Stimulated activated CD8-positive, alpha-beta memory T cell treated with anti-CD3 and anti-CD28 coated beads, Interleukin-15, amount 100 ng/mL, for 48 hours (primary cell): ENCODE data around the gene CERS6.
"Not testable (repeated sequence)": the region's sequence is repeated elsewhere in the genome, so short reads cannot be mapped to it uniquely, and the experiment has no call there.

Experiments used
- DNase-seq, 2 donors: peaks; one replicate each; pipeline ENCODE4 v3.0.0-alpha.2; 2020; ENCODE audit warnings: low read depth in 2 of 2

The CERS6 gene

GRCh38 chr2:168641636-168642035 lies 185.6 kb downstream of the CERS6 start:
- DNase-seq = no peak

GRCh38 chr2:168642873-168643272 lies 186.8 kb downstream of the CERS6 start:
- no peak for DNase-seq

GRCh38 chr2:168643979-168644378 lies 187.9 kb downstream of the CERS6 start:
- DNase-seq = no peak

GRCh38 chr2:168645696-168646338 lies 189.7 kb downstream of the CERS6 start:
- DNase-seq = no peak

- DNase-seq = no peak
Measured at GRCh38 chr2:168649105-168649504, 193.0 kb downstream of the CERS6 start.

DNA sequence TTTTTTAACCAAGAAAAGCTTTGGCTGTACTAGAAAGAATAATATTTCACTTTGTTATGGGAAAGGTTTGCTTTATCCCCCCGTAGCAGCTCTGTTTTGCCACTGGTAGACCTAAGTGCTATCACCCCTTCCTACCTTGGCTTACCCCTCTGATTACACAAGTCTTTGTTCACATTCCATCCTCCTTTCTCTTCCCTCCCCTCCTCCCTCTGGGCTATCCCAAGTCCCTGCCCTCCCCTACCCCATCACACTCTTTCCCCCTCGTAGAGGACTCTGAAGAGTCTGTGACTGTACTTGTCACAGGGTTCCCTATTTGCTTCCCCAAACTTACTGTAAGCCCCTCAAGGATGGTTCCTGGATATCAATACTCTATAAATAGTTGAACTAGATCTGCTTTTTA lies 193.5 kb downstream of the CERS6 start:
- no peak for DNase-seq

DNA sequence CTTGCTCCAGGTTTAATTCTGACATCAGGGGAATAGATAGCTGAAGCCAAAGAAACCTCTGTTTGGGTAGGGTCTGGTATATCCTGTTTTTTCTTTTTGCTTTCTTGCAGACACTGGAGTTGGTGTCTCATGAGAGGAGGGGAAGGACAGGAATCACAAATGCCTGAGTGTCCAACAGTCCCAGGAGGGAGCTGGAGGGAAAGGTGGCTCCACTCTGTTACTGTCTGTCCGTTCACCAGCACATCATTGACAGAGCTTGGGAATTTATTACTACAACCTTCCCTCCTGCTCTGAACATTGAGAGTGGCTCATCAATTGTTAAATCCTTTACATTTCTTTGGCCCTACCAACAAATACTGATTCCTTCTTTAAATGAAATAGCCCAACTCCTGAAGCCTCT lies 194.1 kb downstream of the CERS6 start:
- DNase-seq = no peak

DNA sequence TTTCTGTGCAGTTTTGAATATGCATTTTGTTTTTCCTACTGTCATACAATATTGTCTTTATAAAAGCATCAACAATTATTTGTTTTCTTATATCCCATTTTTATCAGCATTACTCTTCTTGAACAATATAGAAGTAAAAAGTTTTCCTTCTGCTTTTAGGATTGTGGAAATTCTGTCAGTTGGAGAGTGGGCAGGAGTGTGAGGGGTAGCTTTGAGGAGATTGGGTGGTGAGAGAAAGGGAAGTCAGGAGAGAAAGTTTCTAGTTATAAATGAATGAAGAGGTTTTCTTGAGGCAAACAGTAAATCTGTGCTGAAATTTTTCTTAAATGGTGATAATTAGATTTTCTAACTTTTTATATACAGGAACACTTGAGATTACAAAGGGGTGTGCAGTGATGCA lies 194.7 kb downstream of the CERS6 start:
- no peak for DNase-seq

DNA sequence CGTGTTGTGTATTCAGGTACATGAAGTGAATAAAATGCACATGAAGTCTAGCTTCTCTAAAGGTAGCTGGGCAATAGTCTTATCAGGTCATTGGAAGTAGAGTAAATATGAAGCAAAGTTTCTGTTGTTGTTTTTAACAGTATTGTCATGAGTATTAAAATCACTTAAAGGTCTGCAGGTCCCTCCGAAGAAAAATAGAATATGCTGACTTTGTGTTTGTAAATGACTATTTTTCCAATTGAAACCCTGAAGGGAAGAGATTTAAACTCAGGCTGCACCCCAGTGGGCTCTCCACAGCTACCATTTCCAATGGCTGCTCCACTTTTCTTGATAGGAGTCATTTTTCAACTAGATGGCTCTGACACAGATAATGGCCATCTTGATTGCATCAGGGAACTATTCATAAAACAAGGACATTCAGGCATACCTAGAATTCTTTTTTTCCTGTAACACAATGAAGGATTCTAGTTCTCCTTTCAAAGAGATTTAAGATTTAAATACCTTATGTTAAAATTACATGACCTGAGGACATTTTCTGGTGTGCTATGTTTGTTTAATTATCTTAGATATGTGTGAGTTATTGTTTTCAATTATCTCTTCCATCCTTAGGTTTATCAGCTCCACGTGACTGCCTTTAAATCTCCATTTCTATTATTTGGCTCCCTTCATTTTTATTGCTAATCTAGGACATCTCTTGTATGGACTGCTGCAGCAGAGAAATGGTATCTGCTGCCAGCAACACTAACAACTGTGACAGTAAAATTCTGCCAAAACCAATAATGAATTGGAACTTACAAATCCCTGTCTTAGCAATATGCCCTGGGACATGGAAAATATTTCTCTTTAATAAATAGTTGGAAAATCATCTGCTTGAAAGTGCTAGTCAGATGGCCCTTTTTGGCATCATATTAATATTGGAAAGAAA lies 197.2 kb downstream of the CERS6 start:
- no peak for DNase-seq

GRCh38 chr2:168654705-168655104 lies 198.6 kb downstream of the CERS6 start:
- no peak for DNase-seq

DNA sequence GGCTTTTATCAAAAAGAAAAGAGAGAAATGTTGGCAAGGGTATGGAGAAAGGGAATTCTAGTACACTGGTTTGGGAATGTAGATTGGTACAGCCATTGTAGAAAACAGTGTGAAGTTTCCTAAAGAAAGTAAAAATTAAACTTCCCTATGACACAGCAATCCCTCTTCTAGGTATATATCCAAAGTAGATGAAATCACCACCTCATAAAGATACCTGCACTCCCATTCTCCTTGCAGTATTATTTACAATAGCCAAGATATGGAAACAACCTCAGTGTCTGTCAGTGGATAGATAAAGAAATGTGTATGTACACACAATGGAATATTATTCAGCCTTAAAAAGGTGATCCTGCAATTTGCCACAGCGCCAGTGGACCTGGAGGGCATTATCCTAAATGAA lies 199.1 kb downstream of the CERS6 start:
- DNase-seq = no peak

- not testable (repeated sequence) for DNase-seq
Measured at GRCh38 chr2:168657378-168657777, 201.3 kb downstream of the CERS6 start.

DNA sequence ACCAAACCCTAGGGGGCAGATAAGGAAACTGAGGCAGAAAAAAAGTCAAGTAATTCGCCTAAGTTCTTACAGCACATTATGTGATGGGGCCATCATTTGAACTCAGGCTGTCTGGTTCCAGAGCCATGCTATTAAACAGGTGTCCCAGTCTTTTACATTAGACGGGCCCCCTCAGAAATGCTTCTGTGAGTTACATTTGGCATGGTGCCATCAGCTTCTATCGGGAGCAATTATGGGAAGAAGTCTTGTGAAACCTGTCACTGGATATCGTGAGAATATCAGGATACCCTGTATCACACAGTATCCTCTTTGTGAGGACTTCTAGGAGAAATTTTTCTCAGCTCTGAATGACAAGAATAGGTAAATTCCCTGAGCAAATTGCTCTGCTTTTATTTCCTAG lies 202.6 kb downstream of the CERS6 start:
- no peak for DNase-seq

DNA sequence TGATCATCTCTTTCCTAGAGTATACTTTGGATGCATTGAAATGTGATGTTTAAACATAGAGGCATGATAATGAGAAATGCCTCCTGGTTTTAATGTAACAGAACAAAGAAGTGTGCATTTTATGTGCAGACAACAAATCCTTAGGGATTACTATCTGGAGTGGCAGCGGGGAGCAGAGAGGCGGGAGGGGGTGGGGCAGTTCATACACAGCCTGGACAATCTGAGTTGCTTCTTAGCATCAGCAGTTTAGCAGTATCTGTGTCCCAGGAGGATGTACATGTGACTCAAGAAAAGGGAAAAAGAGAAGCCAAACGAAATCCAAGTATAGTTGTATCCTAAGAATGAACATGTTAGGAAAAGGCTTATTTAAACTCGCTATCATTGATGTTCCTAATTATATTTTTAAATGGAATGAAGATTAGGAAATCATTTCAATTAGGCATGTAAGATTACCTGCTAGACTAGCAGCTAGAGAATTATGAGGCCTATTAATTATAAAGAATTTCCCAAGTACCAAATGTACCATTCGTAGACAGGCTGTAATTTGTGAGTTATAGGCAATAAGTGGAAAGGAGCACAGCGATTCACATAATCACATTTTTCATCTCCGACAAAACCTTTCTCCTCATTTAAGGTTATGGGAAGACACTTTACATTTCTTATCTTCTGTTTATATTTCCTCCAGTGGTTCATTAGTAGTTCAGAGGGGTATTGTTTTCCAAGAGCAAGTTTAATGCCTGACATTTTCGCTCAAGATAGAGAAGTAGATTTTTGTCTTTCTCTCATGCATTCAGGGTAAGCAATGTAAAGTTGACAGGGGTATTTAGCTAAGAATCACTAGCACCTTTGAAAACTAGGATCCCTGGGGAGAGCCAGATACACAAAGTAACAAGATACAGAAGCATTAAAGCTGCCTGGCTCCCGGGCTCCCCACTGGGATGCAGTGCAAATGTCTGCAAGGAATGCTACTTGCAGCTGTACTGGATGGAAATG lies 205.1 kb downstream of the CERS6 start:
- DNase-seq = no peak

- DNase-seq = no peak
Measured at GRCh38 chr2:168661863-168662256, 205.8 kb downstream of the CERS6 start.

DNA sequence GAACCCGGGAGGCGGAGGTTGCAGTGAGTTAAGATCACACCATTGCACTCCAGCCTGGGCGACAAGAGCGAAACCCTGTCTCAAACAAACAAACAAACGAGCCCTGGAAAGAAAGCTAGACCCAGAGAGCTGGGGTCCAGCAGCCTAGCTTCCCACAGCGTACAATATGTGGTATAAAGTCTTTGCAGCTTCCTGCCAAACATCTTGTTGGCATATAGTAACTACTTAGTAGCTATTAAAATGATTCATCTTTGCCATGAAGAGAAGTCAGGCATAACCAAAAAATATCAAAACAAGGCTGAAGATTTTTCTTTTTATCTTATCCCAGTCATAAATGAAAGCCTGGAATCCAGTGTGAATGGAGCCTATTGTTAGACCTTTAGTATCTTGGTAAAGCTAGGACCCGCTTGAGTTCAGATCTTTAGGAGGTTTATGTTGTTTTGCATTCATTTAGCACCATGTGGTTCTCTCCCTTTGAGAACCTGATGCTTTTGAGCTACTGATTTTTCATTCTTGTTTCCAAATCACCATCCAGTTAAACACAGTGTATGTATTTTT lies 206.7 kb downstream of the CERS6 start:
- DNase-seq = no peak

- no peak for DNase-seq
Measured at GRCh38 chr2:168663993-168664392, 207.9 kb downstream of the CERS6 start.

DNA sequence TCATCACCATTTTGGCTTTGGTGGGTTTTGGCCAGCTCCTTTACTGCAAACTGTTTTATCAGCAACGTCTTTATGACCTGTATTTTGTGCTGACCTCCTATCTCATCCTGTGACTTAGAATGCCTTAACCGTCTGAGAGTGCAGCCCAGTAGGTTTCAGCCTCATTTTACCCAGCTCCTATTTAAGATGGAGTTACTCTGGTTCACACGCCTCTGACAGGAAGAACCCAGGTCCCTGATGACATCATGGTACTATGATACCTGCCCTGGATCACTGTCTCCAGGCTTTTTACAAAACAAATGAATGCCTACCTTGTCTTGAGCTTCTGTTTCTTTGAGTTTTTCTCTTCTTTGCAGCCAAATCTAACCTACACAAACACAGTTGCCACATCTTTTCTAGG lies 208.6 kb downstream of the CERS6 start:
- not testable (repeated sequence) for DNase-seq

DNA sequence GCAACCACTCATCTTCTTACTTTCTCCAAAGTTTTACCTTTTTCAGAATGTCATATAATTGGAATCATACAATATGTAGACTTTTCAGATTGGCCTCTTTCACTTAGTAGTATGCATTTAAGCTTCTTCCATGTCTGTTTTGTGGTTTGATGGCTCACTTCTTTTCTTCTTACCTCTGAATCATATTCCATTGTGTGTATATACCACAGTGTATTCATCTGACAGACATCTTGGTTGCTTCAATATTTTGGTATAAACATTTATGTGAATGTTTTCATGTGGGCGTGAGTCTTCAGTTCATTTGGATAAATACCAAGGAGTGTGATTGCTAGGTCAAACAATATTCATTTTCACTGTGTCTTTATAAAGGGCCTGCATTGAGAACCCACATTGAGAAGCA lies 210.3 kb downstream of the CERS6 start:
- no peak for DNase-seq

DNA sequence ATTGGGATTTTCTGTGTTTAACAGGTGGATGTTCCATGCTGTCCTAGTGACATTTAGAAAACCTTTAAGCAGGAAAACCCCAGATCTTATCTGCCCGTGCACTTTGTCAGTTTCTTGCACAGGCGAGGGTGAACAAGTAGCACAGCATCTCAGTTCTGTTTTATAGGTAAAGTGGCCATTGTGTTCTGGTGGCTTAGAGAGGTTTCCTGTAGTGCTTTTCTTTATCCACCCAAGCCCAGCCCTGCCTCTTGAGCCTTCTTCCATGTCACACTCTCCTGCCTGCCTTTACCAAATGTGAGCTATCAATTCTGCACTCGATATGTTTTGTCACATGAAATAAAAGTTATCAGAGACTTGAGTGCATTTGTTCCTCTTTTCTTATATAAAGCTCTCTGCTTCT lies 211.1 kb downstream of the CERS6 start:
- no peak for DNase-seq

DNA sequence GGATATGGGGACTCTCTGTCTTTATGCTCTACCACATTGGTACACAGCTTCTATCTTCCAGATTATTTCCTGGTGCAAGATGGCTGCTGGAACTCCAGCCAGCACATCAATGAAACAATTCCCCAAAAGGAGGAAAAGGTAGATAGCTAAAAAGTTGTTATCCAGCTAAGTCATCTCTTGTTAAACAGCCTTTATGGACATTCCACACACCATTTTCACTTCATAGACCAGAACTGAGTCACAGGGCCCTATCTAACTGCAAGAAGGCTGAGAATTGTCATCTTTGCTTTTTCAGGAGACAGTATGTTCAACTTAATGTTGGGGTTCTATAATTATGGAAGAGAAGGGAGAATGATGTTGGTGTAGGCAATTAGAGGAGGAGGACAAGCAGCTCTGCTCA lies 213.1 kb downstream of the CERS6 start:
- DNase-seq = no peak

DNA sequence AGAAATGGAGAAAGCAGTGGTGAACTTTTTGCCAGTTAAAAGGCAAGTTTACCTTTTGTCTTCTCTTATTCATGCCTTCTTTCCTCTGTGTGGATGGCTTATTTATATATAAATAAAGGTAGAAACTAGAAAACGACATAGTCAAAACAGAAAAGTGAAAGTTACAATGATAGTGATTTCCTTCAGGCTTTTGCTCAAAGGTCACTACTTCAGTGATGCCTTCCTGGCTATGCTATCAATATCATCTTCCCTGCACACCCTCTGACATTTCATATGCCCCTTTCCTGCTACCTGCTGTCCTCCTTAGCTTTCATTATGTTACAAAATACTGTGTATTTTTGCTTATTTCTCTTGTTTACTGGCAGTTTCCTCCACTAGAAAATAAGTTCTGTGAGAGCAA lies 214.4 kb downstream of the CERS6 start:
- no peak for DNase-seq
